Liver (tissue), 3 donors: Measurements from ENCODE around the gene PALB2.

Experiments
- JUND ChIP-seq, 2 donors: IDR thresholded peaks; 2 replicates each; pipeline ENCODE4 v1.6.1; 2016; ENCODE audit warnings: antibody characterized with exemption in 2 of 2
- RAD21 ChIP-seq, 2 donors: IDR thresholded peaks; 2 replicates each; pipeline ENCODE4 v1.6.1; 2016; ENCODE audit warnings: antibody characterized with exemption in 2 of 2, mild to moderate bottlenecking in 2 of 2
- REST ChIP-seq: IDR thresholded peaks from 2 replicates; pipeline ENCODE4 v1.6.1; 2016; ENCODE audit warnings: antibody characterized with exemption, mild to moderate bottlenecking
- SP1 ChIP-seq: IDR thresholded peaks from 2 replicates; pipeline ENCODE4 v1.6.1; 2018; ENCODE audit warnings: antibody characterized with exemption, mild to moderate bottlenecking
- TAF1 ChIP-seq: conservative IDR thresholded peaks from 2 replicates; pipeline ENCODE4 v1.6.1; 2016; ENCODE audit warnings: antibody characterized with exemption, mild to moderate bottlenecking
- TF ChIP-seq, protein P1 (sequence below): fragments of 150-350 bp; IDR thresholded peaks from 2 replicates; pipeline ENCODE4 v1.5.1; 2017; ENCODE audit warnings: improper control_type of control experiment, low read depth, low read length; ENCODE audit not compliant: missing input control
- TF ChIP-seq, protein P2 (sequence below): IDR thresholded peaks from 2 replicates; pipeline ENCODE4 v1.6.1; 2016; ENCODE audit warnings: antibody characterized with exemption
- donor health status: healthy.
- donor health status: healthy.

DNA sequence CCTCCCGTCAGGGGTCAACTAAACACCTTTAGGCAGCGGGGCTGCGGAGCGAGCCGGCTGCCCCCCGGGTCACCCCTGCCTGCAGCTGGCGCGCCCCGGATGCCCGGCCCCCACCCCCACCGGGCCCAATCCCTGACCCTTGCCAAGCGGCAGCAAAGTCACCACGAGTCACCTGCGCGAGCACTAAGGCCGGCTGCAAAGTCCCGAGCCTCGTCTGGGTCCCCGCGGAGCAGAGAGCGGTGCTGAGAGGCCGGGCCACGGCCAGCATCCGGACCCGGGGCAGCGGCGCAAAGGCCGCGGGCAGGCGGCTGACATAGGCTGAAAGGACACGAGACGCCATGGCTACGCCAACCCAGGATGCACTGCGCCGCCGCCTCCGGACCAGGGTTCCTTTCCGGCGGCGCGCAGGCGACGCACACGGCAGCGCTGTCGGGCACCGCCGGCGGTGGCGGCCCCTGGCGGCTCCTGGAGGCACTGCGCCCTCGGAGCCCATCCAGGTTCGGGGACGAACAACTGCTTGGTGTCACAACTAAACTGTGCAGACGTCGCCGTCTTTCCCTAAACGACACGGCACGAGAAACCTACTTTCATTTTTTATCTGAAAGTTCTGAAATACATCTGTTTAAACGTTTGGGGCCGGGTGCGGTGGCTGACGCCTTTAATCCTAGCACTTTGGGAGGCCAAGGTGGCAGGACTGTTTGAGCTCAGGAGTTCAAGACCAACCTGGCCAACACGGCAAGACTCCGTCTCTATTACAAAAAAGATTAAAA lies 45.0 kb downstream of the PALB2 start, which contains the start of gene NDUFAB1:
- TF ChIP-seq, protein P1, sequence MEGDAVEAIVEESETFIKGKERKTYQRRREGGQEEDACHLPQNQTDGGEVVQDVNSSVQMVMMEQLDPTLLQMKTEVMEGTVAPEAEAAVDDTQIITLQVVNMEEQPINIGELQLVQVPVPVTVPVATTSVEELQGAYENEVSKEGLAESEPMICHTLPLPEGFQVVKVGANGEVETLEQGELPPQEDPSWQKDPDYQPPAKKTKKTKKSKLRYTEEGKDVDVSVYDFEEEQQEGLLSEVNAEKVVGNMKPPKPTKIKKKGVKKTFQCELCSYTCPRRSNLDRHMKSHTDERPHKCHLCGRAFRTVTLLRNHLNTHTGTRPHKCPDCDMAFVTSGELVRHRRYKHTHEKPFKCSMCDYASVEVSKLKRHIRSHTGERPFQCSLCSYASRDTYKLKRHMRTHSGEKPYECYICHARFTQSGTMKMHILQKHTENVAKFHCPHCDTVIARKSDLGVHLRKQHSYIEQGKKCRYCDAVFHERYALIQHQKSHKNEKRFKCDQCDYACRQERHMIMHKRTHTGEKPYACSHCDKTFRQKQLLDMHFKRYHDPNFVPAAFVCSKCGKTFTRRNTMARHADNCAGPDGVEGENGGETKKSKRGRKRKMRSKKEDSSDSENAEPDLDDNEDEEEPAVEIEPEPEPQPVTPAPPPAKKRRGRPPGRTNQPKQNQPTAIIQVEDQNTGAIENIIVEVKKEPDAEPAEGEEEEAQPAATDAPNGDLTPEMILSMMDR: peak; percentile 100
- TF ChIP-seq TAF1 (no peak), JUND (IDR thresholded peaks at IDR 0.05) (no peak), RAD21 (IDR thresholded peaks at IDR 0.05) (peak; percentile 40 to 62), SP1 (peak; percentile 6), REST (no peak)
- TF ChIP-seq, protein P2, sequence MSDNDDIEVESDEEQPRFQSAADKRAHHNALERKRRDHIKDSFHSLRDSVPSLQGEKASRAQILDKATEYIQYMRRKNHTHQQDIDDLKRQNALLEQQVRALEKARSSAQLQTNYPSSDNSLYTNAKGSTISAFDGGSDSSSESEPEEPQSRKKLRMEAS: no peak
